Uterus (tissue), 4 donors: ENCODE measurements around the gene GDI1. TPM values are rescaled to one million over a fixed set of nuclear protein-coding genes. Genes with fewer than 3 reads are reported as not detected.

ENCODE experiments used
- DNase-seq, 2 donors: peaks; one replicate each; pipeline ENCODE4 v3.0.0-alpha.2; 2019 to 2020
- H3K27ac ChIP-seq, 2 donors: fragments of 200-600 bp; sonication (generic); 1 replicate in 1 of 2; 2 replicates in 1 of 2; pipeline ENCODE4 v1.5.1; 2016 to 2018
- H3K27me3 ChIP-seq, 2 donors: fragments of 200-600 bp; sonication (generic); one replicate each; pipeline ENCODE4 v1.5.1; 2018 to 2019; ENCODE audit warnings: control low read depth in 1 of 2
- H3K36me3 ChIP-seq, 2 donors: fragments of 200-600 bp; sonication (generic); one replicate each; pipeline ENCODE4 v1.5.1; 2019; ENCODE audit warnings: control low read depth in 1 of 2
- H3K4me1 ChIP-seq, 2 donors: fragments of 200-600 bp; sonication (generic); one replicate each; pipeline ENCODE4 v1.5.1; 2018 to 2019; ENCODE audit warnings: control low read depth in 1 of 2
- H3K4me3 ChIP-seq, 2 donors: fragments of 200-600 bp; sonication (generic); 1 replicate in 1 of 2; 2 replicates in 1 of 2; pipeline ENCODE4 v1.5.1; 2018 to 2019; ENCODE audit warnings: mild to moderate bottlenecking in 1 of 2
- H3K9me3 ChIP-seq, 2 donors: fragments of 200-600 bp; sonication (generic); one replicate each; pipeline ENCODE4 v1.5.1; 2019; ENCODE audit warnings: control low read depth in 1 of 2
- CTCF ChIP-seq, 4 experiments: fragments of 200-600 bp in 2 of 4; fragments of 450-650 bp in 2 of 4; sonication (generic) in 2 of 4; IDR thresholded peaks; one replicate each; pipeline ENCODE4 v1.5.1; 2016 to 2019; ENCODE audit warnings: antibody characterized with exemption in 4 of 4, mild to moderate bottlenecking in 2 of 4, moderate library complexity in 1 of 4
- POLR2A ChIP-seq, 2 donors: fragments of 450-650 bp; IDR thresholded peaks; one replicate each; pipeline ENCODE4 v1.6.1; 2016; ENCODE audit warnings: antibody characterized with exemption in 2 of 2, mild to moderate bottlenecking in 1 of 2, moderate library complexity in 1 of 2
- intact Hi-C: fragments of 100-400 bp; cut with DNase I; formaldehyde crosslinking; loops from one replicate; pipeline ENCODE4 v1.15.1; 2023; ENCODE audit warnings: low total_unique reads
- total RNA-seq, 4 donors: library from RNA; depleted of rRNA in 3 of 4; stranded (reverse); fragments of >200 nt in 3 of 4; gene quantifications; one replicate each; pipeline versions ENCODE4 v1.1.0 to v1.2.4, GENCODE V29; 2014 to 2023
- donor health status: DM: yes; HTN: yes; CAD: no.

GDI1 gene
- total RNA-seq, 4 donors from 2014 or later = 100.0 to 175 (median 135) TPM

GRCh38 chrX:154477891-154478477 lies 41.0 kb downstream of the GDI1 start:
- Histone ChIP-seq H3K36me3 (no peaks in the 10 kb centered on the region), H3K4me1 (peaks cover 0 to 3% of the 10 kb centered on the region in 2 donors), H3K27ac (peak overlapping the region; percentile 70 to 86), H3K4me3 (peak overlapping the region; percentile 33 to 49), H3K27me3 (no peaks in the 10 kb centered on the region), H3K9me3 (no peaks in the 10 kb centered on the region)
- intact Hi-C loops = no loop called here
- TF ChIP-seq POLR2A (IDR thresholded peaks at IDR 0.05) (no peak), CTCF (IDR thresholded peaks at IDR 0.05) (no peak)
- DNase-seq = peak in 1 of 2 donors; percentile 26

- peak within 1 kb of the TSS; percentile 70 to 86 for H3K27ac ChIP-seq
- no peaks in the 10 kb centered on the region for H3K27me3 ChIP-seq
- no peaks in the 10 kb centered on the region for H3K9me3 ChIP-seq
- DNase-seq = peak; percentile 91 to 93
- intact Hi-C loops = no loop called here
- peak within 1 kb of the TSS; percentile 33 to 49 for H3K4me3 ChIP-seq
- peaks cover 0 to 3% of the 10 kb centered on the region in 2 donors for H3K4me1 ChIP-seq
- no peaks in the 10 kb centered on the region for H3K36me3 ChIP-seq
- TF ChIP-seq CTCF (IDR thresholded peaks at IDR 0.05) (peak in 1 of 4 experiments; percentile 18), POLR2A (IDR thresholded peaks at IDR 0.05) (peak; percentile 52 to 62)
Measured at GRCh38 chrX:154478728-154479622, 42.0 kb downstream of the GDI1 start, which contains the start of gene LAGE3. Gene LAGE3 (minus strand): TSS chrX:154479281. CDS start chrX:154478915, 366 bp downstream.

- H3K27me3 ChIP-seq = no peaks in the 10 kb centered on the region
- no peak overlapping the region for H3K4me3 ChIP-seq
- no peak overlapping the region for H3K27ac ChIP-seq
- no peaks in the 10 kb centered on the region for H3K36me3 ChIP-seq
- DNase-seq = no peak
- no peaks in the 10 kb centered on the region for H3K9me3 ChIP-seq
- intact Hi-C loops = no loop called here
- H3K4me1 ChIP-seq = peaks cover 0 to 3% of the 10 kb centered on the region in 2 donors
- TF ChIP-seq POLR2A (IDR thresholded peaks at IDR 0.05) = no peak
- no peak for TF ChIP-seq CTCF (IDR thresholded peaks at IDR 0.05)
Measured at GRCh38 chrX:154481195-154481594, 44.2 kb downstream of the GDI1 start.

GRCh38 chrX:154481911-154482601 lies 45.1 kb downstream of the GDI1 start:
- no peak for TF ChIP-seq POLR2A (IDR thresholded peaks at IDR 0.05)
- no peak for TF ChIP-seq CTCF (IDR thresholded peaks at IDR 0.05)
- H3K4me3 ChIP-seq = no peak overlapping the region
- H3K27ac ChIP-seq = no peak overlapping the region
- H3K36me3 ChIP-seq = no peaks in the 10 kb centered on the region
- DNase-seq = no peak
- no peaks in the 10 kb centered on the region for H3K27me3 ChIP-seq
- intact Hi-C loops = no loop called here
- H3K4me1 ChIP-seq = peaks cover 0 to 3% of the 10 kb centered on the region in 2 donors
- H3K9me3 ChIP-seq = no peaks in the 10 kb centered on the region
